Central memory CD8-positive, alpha-beta T cell (primary cell): ENCODE data around the gene VGLL3.

Experiments used
- ATAC-seq: fragments of 150-1000 bp; cut with Tn5 transposase; replicated peaks from 2 replicates; pipeline ENCODE4 v1.10.0; 2022; ENCODE audit warnings: mild to moderate bottlenecking, moderate FRiP score, moderate number of reproducible peaks; ENCODE audit not compliant: poor library complexity, severe bottlenecking; ENCODE audit errors: extremely low read depth
- DNase-seq, 2 donors: peaks; one replicate each; pipeline ENCODE4 v3.0.0; 2021; ENCODE audit warnings: low spot score in 2 of 2
- H3K27ac Mint-ChIP-seq: one replicate; pipeline ENCODE4 v1.8.0; 2022; ENCODE audit warnings: low read depth, mild to moderate bottlenecking, moderate library complexity, mixed read lengths
- H3K27me3 Mint-ChIP-seq: one replicate; pipeline ENCODE4 v1.8.0; 2022; ENCODE audit warnings: mixed read lengths
- H3K36me3 Mint-ChIP-seq: one replicate; pipeline ENCODE4 v1.8.0; 2022; ENCODE audit warnings: mild to moderate bottlenecking, moderate library complexity, mixed read lengths; ENCODE audit not compliant: insufficient read depth
- H3K4me1 Mint-ChIP-seq: one replicate; pipeline ENCODE4 v1.8.0; 2022; ENCODE audit warnings: mixed read lengths
- H3K4me3 Mint-ChIP-seq: one replicate; pipeline ENCODE4 v1.8.0; 2022; ENCODE audit warnings: mild to moderate bottlenecking, moderate library complexity, mixed read lengths
- H3K9me3 Mint-ChIP-seq: one replicate; pipeline ENCODE4 v1.8.0; 2022; ENCODE audit warnings: mixed read lengths

VGLL3 gene

GRCh38 chr3:86934851-86935250, 56.1 kb downstream of the VGLL3 start:
- no peak overlapping the region for H3K27ac Mint-ChIP-seq
- H3K36me3 Mint-ChIP-seq = no peaks in the 10 kb centered on the region
- ATAC-seq (no peak), DNase-seq (no peak)
- no peaks in the 10 kb centered on the region for H3K4me1 Mint-ChIP-seq
- H3K9me3 Mint-ChIP-seq = peaks cover 12% of the 10 kb centered on the region
- no peaks in the 10 kb centered on the region for H3K27me3 Mint-ChIP-seq
- no peak overlapping the region for H3K4me3 Mint-ChIP-seq

- ATAC-seq (no peak), DNase-seq (no peak)
- no peaks in the 10 kb centered on the region for H3K4me1 Mint-ChIP-seq
- H3K4me3 Mint-ChIP-seq = no peak overlapping the region
- no peaks in the 10 kb centered on the region for H3K27me3 Mint-ChIP-seq
- no peaks in the 10 kb centered on the region for H3K36me3 Mint-ChIP-seq
- peaks cover 17% of the 10 kb centered on the region for H3K9me3 Mint-ChIP-seq
- H3K27ac Mint-ChIP-seq = no peak overlapping the region
Observed at GRCh38 chr3:86930831-86931230, 60.1 kb downstream of the VGLL3 start.

DNA sequence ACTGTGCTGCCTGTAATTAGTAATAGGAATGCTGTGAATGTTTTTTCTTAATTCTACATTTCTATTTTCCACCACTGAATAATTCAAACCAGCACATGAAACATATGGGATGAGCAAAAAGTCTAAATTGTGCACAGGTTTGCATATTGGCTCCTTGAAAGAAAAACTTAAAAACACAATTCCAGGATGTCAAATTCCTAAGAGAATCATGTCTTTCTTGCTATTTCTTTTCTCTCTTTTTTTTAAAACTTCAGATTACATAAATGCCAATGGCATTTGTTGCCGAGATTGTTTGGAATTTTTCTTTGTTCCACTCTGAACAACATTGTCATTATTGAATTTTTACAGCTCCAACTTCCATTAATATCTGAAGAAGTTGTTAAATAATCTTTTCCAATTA, 60.8 kb downstream of the VGLL3 start:
- H3K9me3 Mint-ChIP-seq = peaks cover 11% of the 10 kb centered on the region
- H3K4me3 Mint-ChIP-seq = no peak overlapping the region
- no peaks in the 10 kb centered on the region for H3K36me3 Mint-ChIP-seq
- no peak for ATAC-seq
- no peaks in the 10 kb centered on the region for H3K27me3 Mint-ChIP-seq
- no peak overlapping the region for H3K27ac Mint-ChIP-seq
- DNase-seq = no peak
- no peaks in the 10 kb centered on the region for H3K4me1 Mint-ChIP-seq

DNA sequence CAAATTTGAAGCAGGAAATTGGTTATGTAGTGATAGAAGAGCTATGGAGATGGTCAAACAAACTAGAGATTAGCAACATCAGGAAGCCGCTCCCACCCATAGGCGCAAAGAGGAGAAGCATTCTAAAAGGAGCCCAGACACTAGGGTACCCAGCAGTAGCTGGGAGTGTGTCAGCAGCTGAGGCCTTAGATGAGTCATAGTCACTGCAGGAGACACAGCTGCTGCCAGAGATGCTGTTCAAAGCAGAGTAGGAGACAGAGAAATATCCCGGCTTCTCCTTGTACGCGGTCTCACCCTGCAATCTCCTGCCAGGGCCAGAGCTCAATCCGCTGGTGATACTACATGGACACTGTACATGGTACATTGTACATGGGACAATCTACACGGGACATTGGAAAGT, 61.9 kb downstream of the VGLL3 start:
- no peak for ATAC-seq
- peaks cover 11% of the 10 kb centered on the region for H3K9me3 Mint-ChIP-seq
- H3K4me1 Mint-ChIP-seq = no peaks in the 10 kb centered on the region
- no peak overlapping the region for H3K27ac Mint-ChIP-seq
- no peaks in the 10 kb centered on the region for H3K27me3 Mint-ChIP-seq
- no peak overlapping the region for H3K4me3 Mint-ChIP-seq
- H3K36me3 Mint-ChIP-seq = no peaks in the 10 kb centered on the region
- no peak for DNase-seq

DNA sequence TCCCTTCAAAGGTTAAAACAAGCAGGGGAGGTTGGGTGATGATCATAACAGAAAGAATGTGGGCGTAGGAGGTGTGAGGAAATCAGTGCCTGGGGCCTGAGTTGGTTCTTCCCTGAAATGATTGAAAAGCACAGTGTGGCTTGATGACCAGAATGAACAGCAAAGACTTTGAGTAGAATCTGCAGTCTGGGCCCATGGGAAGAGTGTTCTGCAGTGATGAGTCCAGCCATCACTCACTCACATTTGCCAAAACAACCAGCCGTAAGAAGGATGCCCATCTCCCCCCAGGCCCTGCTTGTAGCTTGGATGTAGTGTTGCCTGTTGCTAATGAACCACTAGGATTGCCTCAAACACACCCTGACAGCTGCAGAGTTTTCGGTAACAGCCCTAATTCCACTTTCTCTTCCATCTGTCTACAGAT, 67.9 kb downstream of the VGLL3 start:
- no peak overlapping the region for H3K27ac Mint-ChIP-seq
- peaks cover 30% of the 10 kb centered on the region for H3K9me3 Mint-ChIP-seq
- no peak for DNase-seq
- ATAC-seq = no peak
- H3K36me3 Mint-ChIP-seq = no peaks in the 10 kb centered on the region
- H3K4me1 Mint-ChIP-seq = no peaks in the 10 kb centered on the region
- no peak overlapping the region for H3K4me3 Mint-ChIP-seq
- H3K27me3 Mint-ChIP-seq = no peaks in the 10 kb centered on the region

DNA sequence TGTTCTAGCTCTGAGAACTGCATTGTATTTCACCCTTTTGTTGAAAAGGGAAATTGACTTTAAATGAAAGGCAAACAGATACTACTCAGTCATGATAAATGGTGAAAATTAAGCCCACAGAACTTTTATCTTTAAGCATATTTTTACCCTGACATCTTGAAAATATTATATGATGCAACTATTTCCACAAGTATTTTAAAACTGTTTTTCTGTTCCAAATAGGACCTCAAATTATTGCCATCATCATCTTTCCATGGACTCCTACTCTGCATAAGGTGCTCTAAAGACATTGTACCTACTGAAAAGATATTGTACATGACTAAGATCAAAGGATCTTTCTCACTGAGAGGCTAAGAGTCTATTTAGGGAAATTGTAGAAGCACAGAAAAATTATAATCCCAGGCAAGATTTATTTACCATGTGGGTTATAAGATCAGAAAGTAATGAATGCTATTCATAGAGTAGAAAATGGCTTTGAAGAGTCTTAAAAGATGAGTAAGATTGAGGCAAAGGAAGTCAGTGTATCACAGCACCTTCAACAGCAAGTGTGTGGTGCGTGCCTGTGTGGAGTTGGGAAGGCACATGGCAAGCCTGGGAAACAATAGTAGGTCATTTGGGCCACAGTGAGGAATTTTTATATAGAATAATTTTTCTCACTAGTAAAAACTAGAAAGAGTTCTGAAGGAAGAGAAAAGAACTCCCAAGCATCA, 68.8 kb downstream of the VGLL3 start:
- Mint-ChIP-seq H3K36me3 (no peaks in the 10 kb centered on the region), H3K4me1 (no peaks in the 10 kb centered on the region), H3K27ac (no peak overlapping the region), H3K9me3 (peaks cover 30% of the 10 kb centered on the region), H3K4me3 (no peak overlapping the region), H3K27me3 (no peaks in the 10 kb centered on the region)
- no peak for DNase-seq
- ATAC-seq = no peak

DNA sequence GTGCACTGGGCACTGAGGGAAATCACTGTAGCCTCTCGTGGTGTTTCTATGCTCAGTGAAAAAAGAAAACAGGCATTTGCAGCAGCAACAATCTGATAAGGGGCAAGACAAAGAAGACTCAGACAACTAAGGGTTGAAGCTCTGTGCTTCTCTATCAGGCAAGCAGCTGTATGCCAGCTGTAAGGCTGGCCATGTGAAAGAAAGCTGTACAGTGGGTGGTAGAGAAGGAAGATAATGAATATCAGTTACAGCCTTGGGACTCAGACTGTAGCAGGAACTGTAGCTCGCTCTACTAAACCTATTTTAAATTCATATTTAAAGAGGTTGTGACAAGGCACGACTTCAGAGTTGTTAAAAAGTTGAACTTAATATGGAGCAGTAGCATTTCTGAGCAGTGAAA, 76.3 kb downstream of the VGLL3 start:
- Mint-ChIP-seq H3K4me1 (no peaks in the 10 kb centered on the region), H3K27ac (no peak overlapping the region), H3K36me3 (no peaks in the 10 kb centered on the region), H3K4me3 (no peak overlapping the region), H3K27me3 (no peaks in the 10 kb centered on the region), H3K9me3 (peaks cover 11% of the 10 kb centered on the region)
- ATAC-seq (no peak), DNase-seq (no peak)

DNA sequence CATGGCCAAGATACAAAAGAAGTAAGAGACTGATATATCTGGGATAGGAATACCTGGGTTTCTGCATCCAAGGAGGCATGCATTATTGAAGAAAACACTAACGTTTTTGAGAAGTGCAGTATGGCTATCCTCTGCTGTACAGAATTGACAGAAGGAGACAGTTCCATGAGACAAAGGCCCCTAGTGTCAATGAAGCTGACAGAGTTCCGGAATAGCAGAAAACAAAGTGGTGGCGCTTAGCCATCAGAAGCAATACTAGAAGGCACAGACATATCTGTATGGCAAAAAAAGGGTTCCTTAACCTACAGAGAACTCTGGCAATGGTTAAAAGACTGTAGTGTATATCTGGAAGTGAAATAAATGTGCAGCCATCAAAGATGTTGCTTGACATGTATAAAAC, 77.8 kb downstream of the VGLL3 start:
- H3K27ac Mint-ChIP-seq = no peak overlapping the region

DNA sequence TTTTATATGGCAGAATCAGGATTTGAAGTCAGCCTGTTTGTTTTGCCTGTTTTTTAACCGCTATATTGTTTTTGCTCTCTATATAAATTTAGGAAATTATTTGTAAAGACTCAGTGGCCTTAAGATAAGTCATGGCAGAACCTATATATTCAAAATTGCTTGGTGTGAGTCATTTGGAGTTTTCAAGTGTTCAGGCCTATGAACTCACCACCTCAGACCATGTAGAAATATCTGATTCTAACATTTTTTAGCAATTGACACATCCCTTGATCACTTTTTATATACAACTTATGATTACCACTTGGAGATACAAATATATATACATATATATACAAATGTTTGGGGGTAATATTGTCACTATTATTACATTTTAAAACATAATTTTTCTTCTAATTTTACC, 95.7 kb downstream of the VGLL3 start:
- H3K36me3 Mint-ChIP-seq = no peaks in the 10 kb centered on the region
- no peaks in the 10 kb centered on the region for H3K4me1 Mint-ChIP-seq
- H3K4me3 Mint-ChIP-seq = no peak overlapping the region
- H3K9me3 Mint-ChIP-seq = peaks cover 17% of the 10 kb centered on the region
- DNase-seq (no peak), ATAC-seq (no peak)
- no peak overlapping the region for H3K27ac Mint-ChIP-seq
- H3K27me3 Mint-ChIP-seq = no peaks in the 10 kb centered on the region

More for the DNA sequence above, 77.8 kb downstream of the VGLL3 start:
- Mint-ChIP-seq H3K9me3 (no peaks in the 10 kb centered on the region), H3K36me3 (no peaks in the 10 kb centered on the region), H3K27me3 (no peaks in the 10 kb centered on the region), H3K4me1 (no peaks in the 10 kb centered on the region), H3K4me3 (no peak overlapping the region)
- DNase-seq (no peak), ATAC-seq (no peak)

DNA sequence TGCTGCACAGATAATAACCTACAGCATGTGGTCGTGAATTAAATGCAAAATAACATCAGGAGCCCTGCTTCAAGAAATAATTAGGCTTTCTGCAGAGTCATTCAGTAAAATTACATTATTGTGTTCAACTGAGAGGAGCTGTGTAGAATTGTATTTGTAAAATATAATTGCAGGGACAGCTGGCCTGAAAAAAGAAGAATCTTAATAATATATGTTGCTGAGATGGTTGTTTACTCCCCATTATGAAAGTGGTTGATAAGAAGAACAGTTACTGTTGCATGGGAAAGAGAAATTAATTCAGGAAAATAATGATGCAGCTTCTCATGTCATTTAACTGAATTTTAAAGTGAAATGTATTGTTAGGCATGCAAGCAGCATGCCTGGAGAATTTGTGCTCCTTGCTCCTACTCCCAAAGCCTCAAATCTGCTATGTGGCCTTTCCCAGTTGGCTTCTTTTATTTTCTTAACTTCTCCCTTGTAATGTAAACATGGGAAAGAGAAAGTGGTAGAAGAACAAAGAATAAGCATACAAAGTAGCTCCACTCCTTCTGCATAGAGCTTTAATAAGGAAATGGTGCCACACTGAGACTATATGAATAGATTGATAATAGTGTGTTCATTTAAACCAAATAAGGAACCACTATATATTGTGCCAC, 100.1 kb downstream of the VGLL3 start:
- DNase-seq = no peak
- no peak overlapping the region for H3K27ac Mint-ChIP-seq
- H3K27me3 Mint-ChIP-seq = no peaks in the 10 kb centered on the region
- H3K36me3 Mint-ChIP-seq = no peaks in the 10 kb centered on the region
- H3K4me3 Mint-ChIP-seq = no peak overlapping the region
- ATAC-seq = no peak
- peaks cover 6% of the 10 kb centered on the region for H3K9me3 Mint-ChIP-seq
- H3K4me1 Mint-ChIP-seq = no peaks in the 10 kb centered on the region
